HepG2 (cell line): ENCODE results near the gene TTYH1. TPM values are rescaled to one million over a fixed set of nuclear protein-coding genes. Genes with fewer than 3 reads are reported as not detected.
A peak's percentile ranks its signal among the peaks of the same experiment; 100 is the strongest.

Source experiments
- ATF1 ChIP-seq: IDR thresholded peaks from 2 replicates; pipeline ENCODE4 v1.6.1; 2016; ENCODE audit warnings: mild to moderate bottlenecking, control low read depth
- BORCS8-MEF2B ChIP-seq: sonication (generic); formaldehyde crosslinking; IDR thresholded peaks from 2 replicates; pipeline ENCODE4 v1.8.0; 2022; ENCODE audit warnings: mild to moderate bottlenecking, missing genetic modification reagents
- CBX5 ChIP-seq: sonication (generic); formaldehyde crosslinking; IDR thresholded peaks from 2 replicates; pipeline ENCODE4 v1.4.0; 2020; ENCODE audit warnings: missing genetic modification reagents, borderline replicate concordance
- CREM ChIP-seq, 2 experiments: sonication (generic) in 1 of 2; formaldehyde crosslinking in 1 of 2; IDR thresholded peaks; 2 replicates each; pipeline versions ENCODE4 v1.4.0 to v1.6.1; 2016 to 2020; ENCODE audit warnings: antibody characterized with exemption in 1 of 2, mild to moderate bottlenecking in 1 of 2, missing genetic modification reagents in 1 of 2
- MTA1 ChIP-seq: sonication (generic); formaldehyde crosslinking; IDR thresholded peaks from 2 replicates; pipeline ENCODE4 v1.4.0; 2020; ENCODE audit warnings: missing genetic modification reagents, mild to moderate bottlenecking, borderline replicate concordance
- POLR2AphosphoS5 ChIP-seq: IDR thresholded peaks from 2 replicates; pipeline ENCODE4 v1.6.1; 2012; ENCODE audit warnings: low read depth, low read length
- RARA ChIP-seq: IDR thresholded peaks from 2 replicates; pipeline ENCODE4 v1.6.1; 2016; ENCODE audit warnings: missing genetic modification reagents, missing compliant biosample characterization
- ZFP36L1 ChIP-seq: sonication (generic); formaldehyde crosslinking; IDR thresholded peaks from 2 replicates; pipeline ENCODE4 v1.8.0; 2022; ENCODE audit warnings: mild to moderate bottlenecking, missing genetic modification reagents, moderate library complexity
- ZNF160 ChIP-seq: sonication (generic); formaldehyde crosslinking; IDR thresholded peaks from 2 replicates; pipeline ENCODE4 v1.8.0; 2022; ENCODE audit warnings: mild to moderate bottlenecking, inconsistent platforms, missing genetic modification reagents
- ZNF264 ChIP-seq: sonication (generic); formaldehyde crosslinking; IDR thresholded peaks from 2 replicates; pipeline ENCODE4 v1.4.0; 2020; ENCODE audit warnings: missing genetic modification reagents
- ZNF546 ChIP-seq: sonication (generic); formaldehyde crosslinking; conservative IDR thresholded peaks from 2 replicates; pipeline ENCODE4 v1.8.1; 2023; ENCODE audit warnings: mild to moderate bottlenecking, missing genetic modification reagents
- ZNF773 ChIP-seq: sonication (generic); formaldehyde crosslinking; IDR thresholded peaks from 2 replicates; pipeline ENCODE4 v1.4.0; 2020; ENCODE audit warnings: missing genetic modification reagents, borderline replicate concordance
- polyA plus RNA-seq, 8 experiments: library from polyadenylated mRNA; depleted of rRNA in 3 of 8; stranded (reverse) in 7 of 8; unstranded in 1 of 8; fragments of >200 nt; fragmentation: Illumina TruSeq in 4 of 8; extraction: Trizol in 4 of 8; gene quantifications; 2 replicates each; pipeline versions ENCODE4 v1.2.1 to v1.2.3, GENCODE V29; 2011 to 2016; ENCODE audit warnings: low read depth in 4 of 8, missing spikeins in 1 of 8, mixed read lengths in 1 of 8; ENCODE audit not compliant: insufficient read depth in 1 of 8
- total RNA-seq, 5 experiments: library from RNA; depleted of rRNA; stranded (reverse); fragments of >200 nt; fragmentation: Illumina TruSeq; extraction: Trizol; gene quantifications; 2 replicates each; pipeline ENCODE4 v1.2.3, GENCODE V29; 2016; ENCODE audit warnings: low read depth in 1 of 5
- TF ChIP-seq, protein P1 (sequence below), 2 experiments: IDR thresholded peaks; 2 replicates each; pipeline ENCODE4 v1.6.1; 2011 to 2012; ENCODE audit warnings: low read length in 2 of 2, borderline replicate concordance in 1 of 2, low read depth in 1 of 2, mild to moderate bottlenecking in 1 of 2, moderate library complexity in 1 of 2
- TF ChIP-seq, protein P2 (sequence below): sonication (generic); formaldehyde crosslinking; IDR thresholded peaks from 2 replicates; pipeline ENCODE4 v1.4.0; 2020; ENCODE audit warnings: missing genetic modification reagents, borderline replicate concordance
- TF ChIP-seq, protein P3 (sequence below): sonication (generic); formaldehyde crosslinking; IDR thresholded peaks from 2 replicates; pipeline ENCODE4 v1.8.0; 2022; ENCODE audit warnings: mild to moderate bottlenecking, missing genetic modification reagents, borderline replicate concordance
- TF ChIP-seq, protein P4 (sequence below): sonication (generic); formaldehyde crosslinking; IDR thresholded peaks from 2 replicates; pipeline ENCODE4 v1.5.1; 2020; ENCODE audit warnings: missing genetic modification reagents, mild to moderate bottlenecking, borderline replicate concordance

The TTYH1 gene
- total and polyA plus RNA-seq, 2 of the 13 experiments (the other 11 are each of a cell fraction or from before 2014, with no cell fraction given): 6.9 to 19.9 TPM

DNA sequence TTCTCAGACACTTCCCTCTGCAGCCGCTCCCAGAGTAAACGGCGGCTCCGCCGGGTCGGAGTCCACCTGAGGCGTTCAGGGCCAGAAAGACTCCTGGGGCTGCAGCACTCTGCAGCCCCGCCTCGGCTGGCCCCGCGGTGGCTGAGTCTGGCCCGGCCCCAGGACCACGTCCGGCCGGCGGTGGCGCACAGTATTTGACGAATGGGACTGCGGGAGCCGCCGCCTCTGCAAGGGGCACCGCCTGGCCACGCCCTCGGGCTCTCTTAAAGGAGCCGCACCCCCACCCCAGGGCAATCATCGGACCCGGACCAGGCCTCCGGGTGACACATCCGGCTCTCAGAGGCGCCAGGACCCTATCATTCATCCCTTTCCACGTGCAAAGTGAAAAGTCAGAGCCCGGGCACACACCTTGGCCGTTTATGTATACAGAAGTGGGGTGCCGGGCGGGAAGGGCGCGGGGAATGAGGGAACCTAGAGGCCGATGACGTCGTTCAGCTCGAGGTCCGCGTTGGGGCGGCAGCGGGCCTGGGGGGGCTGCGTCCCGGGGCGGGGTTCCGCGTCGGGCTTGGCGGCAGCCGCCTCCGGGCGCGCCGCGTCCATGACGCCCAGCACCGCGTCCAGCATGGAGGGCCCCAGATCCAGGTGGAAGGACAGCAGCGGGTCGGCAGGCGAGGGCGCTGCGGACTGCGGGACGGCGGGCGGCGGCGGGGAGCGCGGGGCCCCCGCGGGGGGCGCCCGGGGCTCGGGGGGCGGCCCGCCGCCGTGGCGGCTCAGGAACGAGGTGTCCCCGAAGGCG, 49.6 kb downstream of the TTYH1 start (continued):
- TF ChIP-seq CREM (IDR thresholded peaks at IDR 0.05) (peak; percentile 66), CREM (CRISPR knock-in tag; IDR thresholded peaks at IDR 0.05) (no peak), ZNF160 (CRISPR knock-in tag) (no peak), MTA1 (CRISPR knock-in tag) (peak; percentile 73), BORCS8-MEF2B (CRISPR knock-in tag) (0 out of 2 replicates have a peak, but pooled peaks have one; percentile 5), ZNF546 (0 out of 2 replicates have a peak, but pooled peaks have one; percentile 30), ZNF773 (CRISPR knock-in tag) (no peak), ATF1 (CRISPR knock-in tag) (peak; percentile 86), ZFP36L1 (0 out of 2 replicates have a peak, but pooled peaks have one; percentile 21), RARA (CRISPR knock-in tag) (0 out of 2 replicates have a peak, but pooled peaks have one; percentile 39), ZNF264 (peak; percentile 68), POLR2AphosphoS5 (peak; percentile 75), CBX5 (CRISPR knock-in tag) (no peak)
- TF ChIP-seq, protein P1, sequence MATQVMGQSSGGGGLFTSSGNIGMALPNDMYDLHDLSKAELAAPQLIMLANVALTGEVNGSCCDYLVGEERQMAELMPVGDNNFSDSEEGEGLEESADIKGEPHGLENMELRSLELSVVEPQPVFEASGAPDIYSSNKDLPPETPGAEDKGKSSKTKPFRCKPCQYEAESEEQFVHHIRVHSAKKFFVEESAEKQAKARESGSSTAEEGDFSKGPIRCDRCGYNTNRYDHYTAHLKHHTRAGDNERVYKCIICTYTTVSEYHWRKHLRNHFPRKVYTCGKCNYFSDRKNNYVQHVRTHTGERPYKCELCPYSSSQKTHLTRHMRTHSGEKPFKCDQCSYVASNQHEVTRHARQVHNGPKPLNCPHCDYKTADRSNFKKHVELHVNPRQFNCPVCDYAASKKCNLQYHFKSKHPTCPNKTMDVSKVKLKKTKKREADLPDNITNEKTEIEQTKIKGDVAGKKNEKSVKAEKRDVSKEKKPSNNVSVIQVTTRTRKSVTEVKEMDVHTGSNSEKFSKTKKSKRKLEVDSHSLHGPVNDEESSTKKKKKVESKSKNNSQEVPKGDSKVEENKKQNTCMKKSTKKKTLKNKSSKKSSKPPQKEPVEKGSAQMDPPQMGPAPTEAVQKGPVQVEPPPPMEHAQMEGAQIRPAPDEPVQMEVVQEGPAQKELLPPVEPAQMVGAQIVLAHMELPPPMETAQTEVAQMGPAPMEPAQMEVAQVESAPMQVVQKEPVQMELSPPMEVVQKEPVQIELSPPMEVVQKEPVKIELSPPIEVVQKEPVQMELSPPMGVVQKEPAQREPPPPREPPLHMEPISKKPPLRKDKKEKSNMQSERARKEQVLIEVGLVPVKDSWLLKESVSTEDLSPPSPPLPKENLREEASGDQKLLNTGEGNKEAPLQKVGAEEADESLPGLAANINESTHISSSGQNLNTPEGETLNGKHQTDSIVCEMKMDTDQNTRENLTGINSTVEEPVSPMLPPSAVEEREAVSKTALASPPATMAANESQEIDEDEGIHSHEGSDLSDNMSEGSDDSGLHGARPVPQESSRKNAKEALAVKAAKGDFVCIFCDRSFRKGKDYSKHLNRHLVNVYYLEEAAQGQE (IDR thresholded peaks at IDR 0.05; ENCODE audit: borderline replicate concordance in 1 of 2, low read depth in 1 of 2, low read length in 2 of 2): no peak
- TF ChIP-seq, protein P2, sequence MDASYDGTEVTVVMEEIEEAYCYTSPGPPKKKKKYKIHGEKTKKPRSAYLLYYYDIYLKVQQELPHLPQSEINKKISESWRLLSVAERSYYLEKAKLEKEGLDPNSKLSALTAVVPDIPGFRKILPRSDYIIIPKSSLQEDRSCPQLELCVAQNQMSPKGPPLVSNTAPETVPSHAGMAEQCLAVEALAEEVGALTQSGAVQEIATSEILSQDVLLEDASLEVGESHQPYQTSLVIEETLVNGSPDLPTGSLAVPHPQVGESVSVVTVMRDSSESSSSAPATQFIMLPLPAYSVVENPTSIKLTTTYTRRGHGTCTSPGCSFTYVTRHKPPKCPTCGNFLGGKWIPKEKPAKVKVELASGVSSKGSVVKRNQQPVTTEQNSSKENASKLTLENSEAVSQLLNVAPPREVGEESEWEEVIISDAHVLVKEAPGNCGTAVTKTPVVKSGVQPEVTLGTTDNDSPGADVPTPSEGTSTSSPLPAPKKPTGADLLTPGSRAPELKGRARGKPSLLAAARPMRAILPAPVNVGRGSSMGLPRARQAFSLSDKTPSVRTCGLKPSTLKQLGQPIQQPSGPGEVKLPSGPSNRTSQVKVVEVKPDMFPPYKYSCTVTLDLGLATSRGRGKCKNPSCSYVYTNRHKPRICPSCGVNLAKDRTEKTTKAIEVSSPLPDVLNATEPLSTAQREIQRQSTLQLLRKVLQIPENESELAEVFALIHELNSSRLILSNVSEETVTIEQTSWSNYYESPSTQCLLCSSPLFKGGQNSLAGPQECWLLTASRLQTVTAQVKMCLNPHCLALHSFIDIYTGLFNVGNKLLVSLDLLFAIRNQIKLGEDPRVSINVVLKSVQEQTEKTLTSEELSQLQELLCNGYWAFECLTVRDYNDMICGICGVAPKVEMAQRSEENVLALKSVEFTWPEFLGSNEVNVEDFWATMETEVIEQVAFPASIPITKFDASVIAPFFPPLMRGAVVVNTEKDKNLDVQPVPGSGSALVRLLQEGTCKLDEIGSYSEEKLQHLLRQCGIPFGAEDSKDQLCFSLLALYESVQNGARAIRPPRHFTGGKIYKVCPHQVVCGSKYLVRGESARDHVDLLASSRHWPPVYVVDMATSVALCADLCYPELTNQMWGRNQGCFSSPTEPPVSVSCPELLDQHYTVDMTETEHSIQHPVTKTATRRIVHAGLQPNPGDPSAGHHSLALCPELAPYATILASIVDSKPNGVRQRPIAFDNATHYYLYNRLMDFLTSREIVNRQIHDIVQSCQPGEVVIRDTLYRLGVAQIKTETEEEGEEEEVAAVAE (CRISPR knock-in tag): no peak
- TF ChIP-seq, protein P3, sequence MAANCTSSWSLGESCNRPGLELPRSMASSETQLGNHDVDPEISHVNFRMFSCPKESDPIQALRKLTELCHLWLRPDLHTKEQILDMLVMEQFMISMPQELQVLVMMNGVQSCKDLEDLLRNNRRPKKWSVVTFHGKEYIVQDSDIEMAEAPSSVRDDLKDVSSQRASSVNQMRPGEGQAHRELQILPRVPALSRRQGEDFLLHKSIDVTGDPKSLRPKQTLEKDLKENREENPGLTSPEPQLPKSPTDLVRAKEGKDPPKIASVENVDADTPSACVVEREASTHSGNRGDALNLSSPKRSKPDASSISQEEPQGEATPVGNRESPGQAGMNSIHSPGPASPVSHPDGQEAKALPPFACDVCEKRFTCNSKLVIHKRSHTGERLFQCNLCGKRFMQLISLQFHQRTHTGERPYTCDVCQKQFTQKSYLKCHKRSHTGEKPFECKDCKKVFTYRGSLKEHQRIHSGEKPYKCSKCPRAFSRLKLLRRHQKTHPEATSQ (CRISPR knock-in tag): no peak
- TF ChIP-seq, protein P4, sequence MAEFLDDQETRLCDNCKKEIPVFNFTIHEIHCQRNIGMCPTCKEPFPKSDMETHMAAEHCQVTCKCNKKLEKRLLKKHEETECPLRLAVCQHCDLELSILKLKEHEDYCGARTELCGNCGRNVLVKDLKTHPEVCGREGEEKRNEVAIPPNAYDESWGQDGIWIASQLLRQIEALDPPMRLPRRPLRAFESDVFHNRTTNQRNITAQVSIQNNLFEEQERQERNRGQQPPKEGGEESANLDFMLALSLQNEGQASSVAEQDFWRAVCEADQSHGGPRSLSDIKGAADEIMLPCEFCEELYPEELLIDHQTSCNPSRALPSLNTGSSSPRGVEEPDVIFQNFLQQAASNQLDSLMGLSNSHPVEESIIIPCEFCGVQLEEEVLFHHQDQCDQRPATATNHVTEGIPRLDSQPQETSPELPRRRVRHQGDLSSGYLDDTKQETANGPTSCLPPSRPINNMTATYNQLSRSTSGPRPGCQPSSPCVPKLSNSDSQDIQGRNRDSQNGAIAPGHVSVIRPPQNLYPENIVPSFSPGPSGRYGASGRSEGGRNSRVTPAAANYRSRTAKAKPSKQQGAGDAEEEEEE (CRISPR knock-in tag): no peak
